ENCODE data around the gene DPYSL4.

DPYSL4 gene

GRCh38 chr10:132198068-132198370, 11.3 kb downstream of the DPYSL4 start:
- H3F3A ChIP-seq (ENCODE audit: control insufficient read depth, insufficient read depth), result no peaks in the 10 kb centered on the region
- TF ChIP-seq, protein P1, sequence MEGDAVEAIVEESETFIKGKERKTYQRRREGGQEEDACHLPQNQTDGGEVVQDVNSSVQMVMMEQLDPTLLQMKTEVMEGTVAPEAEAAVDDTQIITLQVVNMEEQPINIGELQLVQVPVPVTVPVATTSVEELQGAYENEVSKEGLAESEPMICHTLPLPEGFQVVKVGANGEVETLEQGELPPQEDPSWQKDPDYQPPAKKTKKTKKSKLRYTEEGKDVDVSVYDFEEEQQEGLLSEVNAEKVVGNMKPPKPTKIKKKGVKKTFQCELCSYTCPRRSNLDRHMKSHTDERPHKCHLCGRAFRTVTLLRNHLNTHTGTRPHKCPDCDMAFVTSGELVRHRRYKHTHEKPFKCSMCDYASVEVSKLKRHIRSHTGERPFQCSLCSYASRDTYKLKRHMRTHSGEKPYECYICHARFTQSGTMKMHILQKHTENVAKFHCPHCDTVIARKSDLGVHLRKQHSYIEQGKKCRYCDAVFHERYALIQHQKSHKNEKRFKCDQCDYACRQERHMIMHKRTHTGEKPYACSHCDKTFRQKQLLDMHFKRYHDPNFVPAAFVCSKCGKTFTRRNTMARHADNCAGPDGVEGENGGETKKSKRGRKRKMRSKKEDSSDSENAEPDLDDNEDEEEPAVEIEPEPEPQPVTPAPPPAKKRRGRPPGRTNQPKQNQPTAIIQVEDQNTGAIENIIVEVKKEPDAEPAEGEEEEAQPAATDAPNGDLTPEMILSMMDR (IDR thresholded peaks at IDR 0.05; ENCODE audit: low read depth, low read length, poor library complexity, severe bottlenecking), result no peak
- no peak for TF ChIP-seq EZH2phosphoT487 (IDR thresholded peaks at IDR 0.05; ENCODE audit: borderline replicate concordance, low read length)
- no peaks in the 10 kb centered on the region for H4K20me1 ChIP-seq (ENCODE audit: control insufficient read depth, insufficient read depth, low read depth, low read length)
- no peak overlapping the region for H3K4me2 ChIP-seq (ENCODE audit: low read length)
- H3K27ac ChIP-seq (ENCODE audit: low read depth, low read length), result no peak overlapping the region
- no peaks in the 10 kb centered on the region for H3K36me3 ChIP-seq (ENCODE audit: control insufficient read depth, low read length)
- H3K9me2 ChIP-seq (replicated peaks; ENCODE audit: control insufficient read depth, low read length), result no peaks in the 10 kb centered on the region
- no peaks in the 10 kb centered on the region for H3K4me1 ChIP-seq (ENCODE audit: control insufficient read depth, low read length)
- H3K4me3 ChIP-seq (ENCODE audit: low read length), result no peak overlapping the region
- H3K79me2 ChIP-seq (ENCODE audit: control insufficient read depth, low read length), result no peaks in the 10 kb centered on the region
- no peaks in the 10 kb centered on the region for H3K9me3 ChIP-seq (ENCODE audit: control insufficient read depth, insufficient read depth, low read length)
- H3K27me3 ChIP-seq (ENCODE audit: control insufficient read depth, low read length), result no peaks in the 10 kb centered on the region

DNA sequence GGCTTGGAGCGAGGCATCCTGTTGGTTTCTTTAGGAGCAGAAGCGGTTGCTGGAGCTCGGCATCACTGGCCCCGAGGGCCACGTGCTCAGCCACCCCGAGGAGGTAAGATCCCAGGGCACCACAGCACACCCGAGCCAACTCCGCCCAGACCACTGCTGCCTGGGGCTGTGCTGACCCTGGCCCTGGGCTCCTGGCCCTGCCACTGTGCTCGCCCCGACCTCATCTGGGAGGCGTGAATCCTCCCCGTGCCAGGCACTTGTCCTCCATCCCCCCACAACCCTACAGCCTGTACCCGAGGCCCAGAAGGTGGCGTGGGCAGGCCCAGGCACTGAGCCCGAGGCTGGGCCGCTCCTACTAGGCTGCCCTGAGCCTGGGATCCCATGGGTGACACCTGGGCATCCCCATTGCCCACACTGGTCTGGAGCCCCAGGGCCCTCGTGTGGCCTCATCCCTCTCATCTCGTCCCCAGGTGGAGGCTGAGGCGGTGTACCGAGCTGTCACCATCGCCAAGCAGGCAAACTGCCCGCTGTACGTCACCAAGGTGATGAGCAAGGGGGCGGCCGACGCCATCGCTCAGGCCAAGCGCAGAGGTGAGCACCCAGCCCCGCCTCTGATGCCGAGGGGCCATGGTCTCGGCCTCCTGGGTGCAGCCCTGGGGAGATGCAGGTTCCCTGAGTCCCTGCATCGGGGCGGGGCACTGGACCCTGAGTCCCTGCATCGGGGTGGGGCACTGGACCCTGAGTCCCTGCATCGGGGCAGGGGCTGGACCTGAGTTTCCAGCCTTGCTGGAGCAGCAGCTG, 11.8 kb downstream of the DPYSL4 start:
- Histone ChIP-seq H3K36me3 (ENCODE audit: control insufficient read depth, low read length) (no peaks in the 10 kb centered on the region), H3K4me2 (ENCODE audit: low read length) (no peak overlapping the region), H3K9me2 (replicated peaks; ENCODE audit: control insufficient read depth, low read length) (no peaks in the 10 kb centered on the region), H3K9me3 (ENCODE audit: control insufficient read depth, insufficient read depth, low read length) (no peaks in the 10 kb centered on the region), H3F3A (ENCODE audit: control insufficient read depth, insufficient read depth) (no peaks in the 10 kb centered on the region), H3K27ac (ENCODE audit: low read depth, low read length) (no peak overlapping the region), H3K79me2 (ENCODE audit: control insufficient read depth, low read length) (no peaks in the 10 kb centered on the region), H4K20me1 (ENCODE audit: control insufficient read depth, insufficient read depth, low read depth, low read length) (no peaks in the 10 kb centered on the region), H3K27me3 (ENCODE audit: control insufficient read depth, low read length) (no peaks in the 10 kb centered on the region), H3K4me3 (ENCODE audit: low read length) (no peak overlapping the region), H3K4me1 (ENCODE audit: control insufficient read depth, low read length) (no peaks in the 10 kb centered on the region)
- TF ChIP-seq, protein P1 (IDR thresholded peaks at IDR 0.05; ENCODE audit: low read depth, low read length, poor library complexity, severe bottlenecking), result no peak
- no peak for TF ChIP-seq EZH2phosphoT487 (IDR thresholded peaks at IDR 0.05; ENCODE audit: borderline replicate concordance, low read length)

DNA sequence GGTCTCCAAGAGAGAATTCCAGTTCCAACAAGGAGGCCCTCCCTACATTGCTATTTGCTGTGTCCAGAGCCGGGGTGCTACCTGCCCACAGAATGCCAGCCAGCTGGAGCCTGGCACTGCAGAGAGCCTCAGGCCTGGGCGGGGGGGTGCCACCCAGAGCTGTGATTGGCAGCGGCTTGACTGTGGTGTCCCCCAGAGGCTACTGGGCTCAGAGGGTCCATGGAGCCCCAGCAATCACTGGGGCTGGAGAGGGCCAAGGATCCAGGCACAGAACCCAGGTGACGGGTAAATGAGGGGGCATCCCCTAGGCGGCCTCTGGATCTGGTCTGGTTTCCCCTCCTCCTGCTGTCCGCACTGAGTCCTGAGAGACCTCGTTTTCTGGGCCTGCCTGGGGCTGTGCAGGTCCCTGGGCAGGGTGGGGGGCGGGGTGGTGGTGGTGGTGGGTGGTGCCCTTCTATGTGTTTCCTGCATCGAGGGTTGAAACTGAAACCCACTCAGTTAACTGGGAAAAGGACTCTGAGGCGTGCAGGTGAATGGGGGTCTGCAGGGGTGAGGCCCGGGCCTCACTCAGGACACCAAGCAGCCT, 12.6 kb downstream of the DPYSL4 start:
- H3K9me3 ChIP-seq (ENCODE audit: control insufficient read depth, insufficient read depth, low read length), result no peaks in the 10 kb centered on the region
- no peak overlapping the region for H3K4me3 ChIP-seq (ENCODE audit: low read length)
- H3K27me3 ChIP-seq (ENCODE audit: control insufficient read depth, low read length), result no peaks in the 10 kb centered on the region
- no peak overlapping the region for H3K4me2 ChIP-seq (ENCODE audit: low read length)
- no peaks in the 10 kb centered on the region for H3F3A ChIP-seq (ENCODE audit: control insufficient read depth, insufficient read depth)
- TF ChIP-seq, protein P1 (IDR thresholded peaks at IDR 0.05; ENCODE audit: low read depth, low read length, poor library complexity, severe bottlenecking), result no peak
- TF ChIP-seq EZH2phosphoT487 (IDR thresholded peaks at IDR 0.05; ENCODE audit: borderline replicate concordance, low read length), result no peak
- no peaks in the 10 kb centered on the region for H3K36me3 ChIP-seq (ENCODE audit: control insufficient read depth, low read length)
- H3K4me1 ChIP-seq (ENCODE audit: control insufficient read depth, low read length), result no peaks in the 10 kb centered on the region
- H3K79me2 ChIP-seq (ENCODE audit: control insufficient read depth, low read length), result no peaks in the 10 kb centered on the region
- H4K20me1 ChIP-seq (ENCODE audit: control insufficient read depth, insufficient read depth, low read depth, low read length), result no peaks in the 10 kb centered on the region
- no peaks in the 10 kb centered on the region for H3K9me2 ChIP-seq (replicated peaks; ENCODE audit: control insufficient read depth, low read length)
- H3K27ac ChIP-seq (ENCODE audit: low read depth, low read length), result no peak overlapping the region
